ENCODE data around the gene CAPN8. TPM values are rescaled to one million over a fixed set of nuclear protein-coding genes. Genes with fewer than 3 reads are reported as not detected.

The CAPN8 gene
- polyA plus RNA-seq, 1 donor (not counting 4 experiments of a cell fraction or from before 2014, with no cell fraction given): 4.7 TPM

- H3K4me2 ChIP-seq (ENCODE audit: control insufficient read depth, extremely low read depth, insufficient read depth, low read depth, low read length): no peak overlapping the region
- DNase-seq (ENCODE audit: low read depth, low spot score) (no peak), FAIRE-seq (no peak)
- H2AFZ ChIP-seq (ENCODE audit: control insufficient read depth, low read length): no peak overlapping the region
- H3K36me3 ChIP-seq (ENCODE audit: control insufficient read depth in 2 of 2, extremely low read depth in 1 of 2, insufficient read depth in 2 of 2, low read length in 2 of 2): no peaks in the 10 kb centered on the region
- dilution Hi-C loops (cut with MboI; ENCODE audit: extremely low pct_ligation_motif_present, low sequenced_read_pairs): no loop called here
- H3K9ac ChIP-seq (ENCODE audit: control insufficient read depth, extremely low read depth, insufficient read depth, low read length): no peak overlapping the region
- peaks cover 2% of the 10 kb centered on the region for H3K9me1 ChIP-seq (ENCODE audit: control insufficient read depth, extremely low read depth, insufficient read depth, low read length)
- no peaks in the 10 kb centered on the region for H3K4me1 ChIP-seq (ENCODE audit: control insufficient read depth, extremely low read depth, insufficient read depth, low read length)
- no peak overlapping the region for H3K4me3 ChIP-seq (ENCODE audit: control insufficient read depth in 2 of 3, extremely low read depth in 1 of 3, insufficient read depth in 2 of 3, low read depth in 1 of 3, low read length in 3 of 3)
- TF ChIP-seq EZH2 (IDR thresholded peaks at IDR 0.05; ENCODE audit: low read length) (no peak), CTCF (optimal IDR thresholded peaks at IDR 0.05 in 1 of 3, IDR thresholded peaks at IDR 0.05 in 1 of 3, conservative IDR thresholded peaks at IDR 0.05 in 1 of 3; ENCODE audit: extremely low read depth in 1 of 3, insufficient read depth in 2 of 3, low read length in 3 of 3) (no peak)
- H3K79me2 ChIP-seq (ENCODE audit: control insufficient read depth, insufficient read depth, low read length): no peaks in the 10 kb centered on the region
- H4K20me1 ChIP-seq (ENCODE audit: control insufficient read depth, extremely low read depth, insufficient read depth, low read length): no peaks in the 10 kb centered on the region
- H3K27ac ChIP-seq (ENCODE audit: control insufficient read depth, insufficient read depth, low read length): no peak overlapping the region
- no peaks in the 10 kb centered on the region for H3K27me3 ChIP-seq (ENCODE audit: control insufficient read depth, extremely low read depth, insufficient read depth, low read length)
- no peaks in the 10 kb centered on the region for H3K9me3 ChIP-seq (ENCODE audit: control insufficient read depth, low read depth, low read length)
Observed at GRCh38 chr1:223616586-223616985, 48.9 kb downstream of the CAPN8 start.

GRCh38 chr1:223611936-223612335 is 53.6 kb downstream of the CAPN8 start:
- no peaks in the 10 kb centered on the region for H3K9me3 ChIP-seq (ENCODE audit: control insufficient read depth, low read depth, low read length)

More at GRCh38 chr1:223611936-223612335, 53.6 kb downstream of the CAPN8 start:
- Histone ChIP-seq H3K9me1 (ENCODE audit: control insufficient read depth, extremely low read depth, insufficient read depth, low read length) (peaks cover 2% of the 10 kb centered on the region), H3K79me2 (ENCODE audit: control insufficient read depth, insufficient read depth, low read length) (no peaks in the 10 kb centered on the region), H3K4me2 (ENCODE audit: control insufficient read depth, extremely low read depth, insufficient read depth, low read depth, low read length) (no peak overlapping the region), H3K27ac (ENCODE audit: control insufficient read depth, insufficient read depth, low read length) (no peak overlapping the region), H4K20me1 (ENCODE audit: control insufficient read depth, extremely low read depth, insufficient read depth, low read length) (no peaks in the 10 kb centered on the region), H3K4me1 (ENCODE audit: control insufficient read depth, extremely low read depth, insufficient read depth, low read length) (no peaks in the 10 kb centered on the region), H3K27me3 (ENCODE audit: control insufficient read depth, extremely low read depth, insufficient read depth, low read length) (no peaks in the 10 kb centered on the region), H3K36me3 (ENCODE audit: control insufficient read depth in 2 of 2, extremely low read depth in 1 of 2, insufficient read depth in 2 of 2, low read length in 2 of 2) (no peaks in the 10 kb centered on the region), H3K9ac (ENCODE audit: control insufficient read depth, extremely low read depth, insufficient read depth, low read length) (no peak overlapping the region), H2AFZ (ENCODE audit: control insufficient read depth, low read length) (no peak overlapping the region), H3K4me3 (ENCODE audit: control insufficient read depth in 2 of 3, extremely low read depth in 1 of 3, insufficient read depth in 2 of 3, low read depth in 1 of 3, low read length in 3 of 3) (no peak overlapping the region)
- no peak for DNase-seq (ENCODE audit: low read depth, low spot score)
- dilution Hi-C loops (cut with MboI; ENCODE audit: extremely low pct_ligation_motif_present, low sequenced_read_pairs): no loop called here
- no peak for FAIRE-seq
- TF ChIP-seq EZH2 (IDR thresholded peaks at IDR 0.05; ENCODE audit: low read length) (no peak), CTCF (optimal IDR thresholded peaks at IDR 0.05 in 1 of 3, IDR thresholded peaks at IDR 0.05 in 1 of 3, conservative IDR thresholded peaks at IDR 0.05 in 1 of 3; ENCODE audit: extremely low read depth in 1 of 3, insufficient read depth in 2 of 3, low read length in 3 of 3) (no peak)
